Activated T-helper 17 cell treated with anti-CD3 and anti-CD28 coated beads, Interleukin-2, amount 50 U/mL, for 72 hours (primary cell): ENCODE data around the gene CERS3. TPM values are rescaled to one million over a fixed set of nuclear protein-coding genes. Genes with fewer than 3 reads are reported as not detected.

Experiments
- ATAC-seq: fragments of 150-1000 bp; cut with Tn5 transposase; replicated peaks from 2 replicates; pipeline ENCODE4 v1.10.0; 2021; ENCODE audit warnings: mild to moderate bottlenecking, moderate library complexity
- H3K27ac Mint-ChIP-seq: one replicate; pipeline ENCODE4 v1.8.0; 2022; ENCODE audit warnings: mixed read lengths
- H3K27me3 Mint-ChIP-seq: one replicate; pipeline ENCODE4 v1.8.0; 2022; ENCODE audit warnings: mixed read lengths
- H3K36me3 Mint-ChIP-seq: one replicate; pipeline ENCODE4 v1.8.0; 2022; ENCODE audit warnings: low read depth, mild to moderate bottlenecking, mixed read lengths
- H3K4me1 Mint-ChIP-seq: one replicate; pipeline ENCODE4 v1.8.0; 2022; ENCODE audit warnings: mixed read lengths
- H3K4me3 Mint-ChIP-seq: one replicate; pipeline ENCODE4 v1.8.0; 2022; ENCODE audit warnings: mild to moderate bottlenecking, mixed read lengths
- H3K9me3 Mint-ChIP-seq: one replicate; pipeline ENCODE4 v1.8.0; 2022; ENCODE audit warnings: mixed read lengths
- total RNA-seq, 2 donors: library from RNA; stranded (reverse); gene quantifications; one replicate each; pipeline ENCODE4 v1.2.3, GENCODE V29; 2022

The CERS3 gene
- total RNA-seq, 2 donors from 2014 or later = 0.54 to 1.0 TPM

GRCh38 chr15:100429116-100429728, 99.5 kb downstream of the CERS3 start:
- no peaks in the 10 kb centered on the region for H3K36me3 Mint-ChIP-seq
- no peak for ATAC-seq
- no peaks in the 10 kb centered on the region for H3K4me1 Mint-ChIP-seq
- no peaks in the 10 kb centered on the region for H3K27me3 Mint-ChIP-seq
- no peak overlapping the region for H3K4me3 Mint-ChIP-seq
- H3K27ac Mint-ChIP-seq = no peak overlapping the region
- peaks cover 4% of the 10 kb centered on the region for H3K9me3 Mint-ChIP-seq

GRCh38 chr15:100426937-100427336, 101.8 kb downstream of the CERS3 start:
- no peak for ATAC-seq
- Mint-ChIP-seq H3K36me3 (no peaks in the 10 kb centered on the region), H3K4me1 (no peaks in the 10 kb centered on the region), H3K4me3 (no peak overlapping the region), H3K27me3 (no peaks in the 10 kb centered on the region), H3K9me3 (peaks cover 8% of the 10 kb centered on the region), H3K27ac (no peak overlapping the region)

GRCh38 chr15:100405179-100405578, 123.6 kb downstream of the CERS3 start:
- Mint-ChIP-seq H3K27me3 (no peaks in the 10 kb centered on the region), H3K4me3 (no peak overlapping the region), H3K4me1 (peaks cover 4% of the 10 kb centered on the region), H3K27ac (no peak overlapping the region), H3K9me3 (peaks cover 4% of the 10 kb centered on the region), H3K36me3 (no peaks in the 10 kb centered on the region)
- ATAC-seq = peak; percentile 77

GRCh38 chr15:100400996-100401395, 127.8 kb downstream of the CERS3 start:
- H3K27ac Mint-ChIP-seq = no peak overlapping the region
- H3K4me3 Mint-ChIP-seq = no peak overlapping the region
- no peaks in the 10 kb centered on the region for H3K36me3 Mint-ChIP-seq
- no peaks in the 10 kb centered on the region for H3K9me3 Mint-ChIP-seq
- no peaks in the 10 kb centered on the region for H3K27me3 Mint-ChIP-seq
- H3K4me1 Mint-ChIP-seq = no peaks in the 10 kb centered on the region
- no peak for ATAC-seq

- no peaks in the 10 kb centered on the region for H3K36me3 Mint-ChIP-seq
- H3K27ac Mint-ChIP-seq = no peak overlapping the region
- no peaks in the 10 kb centered on the region for H3K9me3 Mint-ChIP-seq
- no peak overlapping the region for H3K4me3 Mint-ChIP-seq
- ATAC-seq = no peak
- no peaks in the 10 kb centered on the region for H3K27me3 Mint-ChIP-seq
- H3K4me1 Mint-ChIP-seq = no peaks in the 10 kb centered on the region
Measured at GRCh38 chr15:100394736-100395440, 133.9 kb downstream of the CERS3 start.

GRCh38 chr15:100393008-100393407, 135.7 kb downstream of the CERS3 start:
- ATAC-seq = no peak
- Mint-ChIP-seq H3K27ac (no peak overlapping the region), H3K9me3 (no peaks in the 10 kb centered on the region), H3K27me3 (peaks cover 3% of the 10 kb centered on the region), H3K4me1 (no peaks in the 10 kb centered on the region), H3K36me3 (no peaks in the 10 kb centered on the region), H3K4me3 (no peak overlapping the region)

- H3K4me1 Mint-ChIP-seq = no peaks in the 10 kb centered on the region
- peaks cover 5% of the 10 kb centered on the region for H3K36me3 Mint-ChIP-seq
- no peak overlapping the region for H3K27ac Mint-ChIP-seq
- H3K9me3 Mint-ChIP-seq = peaks cover 3% of the 10 kb centered on the region
- no peak overlapping the region for H3K4me3 Mint-ChIP-seq
- no peak for ATAC-seq
- H3K27me3 Mint-ChIP-seq = peaks cover 3% of the 10 kb centered on the region
Measured at GRCh38 chr15:100385300-100386050, 143.3 kb downstream of the CERS3 start.

- ATAC-seq = no peak
- Mint-ChIP-seq H3K36me3 (peaks cover 5% of the 10 kb centered on the region), H3K27ac (no peak overlapping the region), H3K27me3 (peaks cover 6% of the 10 kb centered on the region), H3K4me3 (no peak overlapping the region), H3K4me1 (no peaks in the 10 kb centered on the region), H3K9me3 (peaks cover 3% of the 10 kb centered on the region)
Measured at GRCh38 chr15:100384108-100384410, 144.7 kb downstream of the CERS3 start.

- no peak for ATAC-seq
- H3K27ac Mint-ChIP-seq = no peak overlapping the region
- H3K4me3 Mint-ChIP-seq = no peak overlapping the region
- no peaks in the 10 kb centered on the region for H3K4me1 Mint-ChIP-seq
- H3K36me3 Mint-ChIP-seq = peaks cover 5% of the 10 kb centered on the region
- peaks cover 3% of the 10 kb centered on the region for H3K27me3 Mint-ChIP-seq
- H3K9me3 Mint-ChIP-seq = peaks cover 3% of the 10 kb centered on the region
Measured at GRCh38 chr15:100383302-100384107, 145.2 kb downstream of the CERS3 start.

- Mint-ChIP-seq H3K36me3 (peaks cover 5% of the 10 kb centered on the region), H3K4me1 (peaks cover 3% of the 10 kb centered on the region), H3K27me3 (peaks cover 47% of the 10 kb centered on the region), H3K27ac (no peak overlapping the region), H3K9me3 (no peaks in the 10 kb centered on the region), H3K4me3 (peak overlapping the region; percentile 41)
- ATAC-seq = no peak
Measured at GRCh38 chr15:100373942-100374341, 154.8 kb downstream of the CERS3 start.

GRCh38 chr15:100373120-100373896, 155.4 kb downstream of the CERS3 start:
- peaks cover 3% of the 10 kb centered on the region for H3K4me1 Mint-ChIP-seq
- no peak for ATAC-seq
- peaks cover 5% of the 10 kb centered on the region for H3K36me3 Mint-ChIP-seq
- peaks cover 47% of the 10 kb centered on the region for H3K27me3 Mint-ChIP-seq
- H3K4me3 Mint-ChIP-seq = peak overlapping the region; percentile 17
- no peaks in the 10 kb centered on the region for H3K9me3 Mint-ChIP-seq
- H3K27ac Mint-ChIP-seq = no peak overlapping the region

- Mint-ChIP-seq H3K27ac (no peak overlapping the region), H3K36me3 (peaks cover 5% of the 10 kb centered on the region), H3K9me3 (no peaks in the 10 kb centered on the region), H3K27me3 (peaks cover 52% of the 10 kb centered on the region), H3K4me3 (peak overlapping the region; percentile 17), H3K4me1 (peaks cover 3% of the 10 kb centered on the region)
- ATAC-seq = no peak
Measured at GRCh38 chr15:100372739-100373119, 156.0 kb downstream of the CERS3 start.

GRCh38 chr15:100355342-100355741, 173.4 kb downstream of the CERS3 start:
- Mint-ChIP-seq H3K27me3 (peaks cover 60% of the 10 kb centered on the region), H3K36me3 (no peaks in the 10 kb centered on the region), H3K4me1 (no peaks in the 10 kb centered on the region), H3K4me3 (no peak overlapping the region), H3K27ac (no peak overlapping the region), H3K9me3 (no peaks in the 10 kb centered on the region)
- ATAC-seq = no peak

GRCh38 chr15:100353449-100353848, 175.3 kb downstream of the CERS3 start:
- H3K27me3 Mint-ChIP-seq = peaks cover 46% of the 10 kb centered on the region
- no peak for ATAC-seq
- H3K36me3 Mint-ChIP-seq = no peaks in the 10 kb centered on the region
- H3K4me3 Mint-ChIP-seq = no peak overlapping the region
- no peaks in the 10 kb centered on the region for H3K9me3 Mint-ChIP-seq
- H3K27ac Mint-ChIP-seq = no peak overlapping the region
- H3K4me1 Mint-ChIP-seq = no peaks in the 10 kb centered on the region
